HEK293 (cell line): ENCODE data around the gene OXA1L.

Experiments used
- CTCF ChIA-PET: fragments of 350-600 bp; formaldehyde crosslinking; extraction: SDS; loops from one replicate; lab custom pipeline; 2021; ENCODE audit warnings: antibody characterized with exemption; lab: Yijun Ruan, JAX
- POLR2A ChIA-PET: fragments of 300-600 bp; formaldehyde crosslinking; extraction: SDS; loops from one replicate; lab custom pipeline; 2020; ENCODE audit warnings: antibody characterized with exemption, inconsistent platforms; lab: Yijun Ruan, JAX
- H3K27ac ChIP-seq: fragments of 200-500 bp; sonication (Bioruptor generic); 2 replicates; pipeline ENCODE4 v1.5.1; 2014; ENCODE audit warnings: low read depth, low read length, control low read depth, inconsistent platforms; ENCODE audit errors: extremely low read depth
- H3K36me3 ChIP-seq, 2 experiments: fragments of 200-500 bp in 1 of 2; sonication (Bioruptor generic) in 1 of 2; 1 replicate in 1 of 2; 2 replicates in 1 of 2; pipeline ENCODE4 v1.5.1; 2014 to 2017; ENCODE audit warnings: inconsistent platforms in 2 of 2, low read length in 2 of 2; ENCODE audit not compliant: control insufficient read depth in 2 of 2, insufficient read depth in 1 of 2
- H3K4me1 ChIP-seq: fragments of 200-500 bp; sonication (Bioruptor generic); 2 replicates; pipeline ENCODE4 v1.5.1; 2014; ENCODE audit warnings: mild to moderate bottlenecking, low read length, inconsistent platforms; ENCODE audit not compliant: control insufficient read depth, insufficient read depth
- H3K4me3 ChIP-seq: 2 replicates; pipeline ENCODE4 v1.5.1; 2011; ENCODE audit warnings: low read depth, mild to moderate bottlenecking, control low read depth, low read length, moderate library complexity
- H3K9me3 ChIP-seq: fragments of 200-500 bp; sonication (Bioruptor generic); 2 replicates; pipeline ENCODE4 v1.5.1; 2014; ENCODE audit warnings: low read depth, low read length, inconsistent platforms; ENCODE audit not compliant: control insufficient read depth, insufficient read depth
- EGR2 ChIP-seq: fragments of 450-650 bp; formaldehyde crosslinking; IDR thresholded peaks from 2 replicates; pipeline ENCODE4 v1.5.1; 2016; ENCODE audit warnings: low read depth, missing biosample characterization, missing genetic modification characterization
- HOXC10 ChIP-seq: sonication (generic); formaldehyde crosslinking; IDR thresholded peaks from 2 replicates; pipeline ENCODE4 v1.8.1; 2023; ENCODE audit warnings: mild to moderate bottlenecking, missing genetic modification reagents
- IKZF3 ChIP-seq: fragments of 450-650 bp; IDR thresholded peaks from 2 replicates; pipeline ENCODE4 v1.5.0; 2018; ENCODE audit warnings: missing biosample characterization, mild to moderate bottlenecking, missing genetic modification characterization, moderate library complexity
- KLF10 ChIP-seq: fragments of 450-650 bp; IDR thresholded peaks from 2 replicates; pipeline ENCODE4 v1.5.1; 2018; ENCODE audit warnings: missing biosample characterization, mild to moderate bottlenecking, missing genetic modification characterization
- KLF8 ChIP-seq: fragments of 450-650 bp; formaldehyde crosslinking; IDR thresholded peaks from 2 replicates; pipeline ENCODE4 v1.5.1; 2016; ENCODE audit warnings: missing biosample characterization, missing genetic modification characterization
- MYNN ChIP-seq: fragments of 450-650 bp; formaldehyde crosslinking; IDR thresholded peaks from 2 replicates; pipeline ENCODE4 v1.5.1; 2016; ENCODE audit warnings: missing biosample characterization, missing genetic modification characterization, borderline replicate concordance
- SCRT1 ChIP-seq: fragments of 450-650 bp; formaldehyde crosslinking; IDR thresholded peaks from 2 replicates; pipeline ENCODE4 v1.5.1; 2016; ENCODE audit warnings: missing biosample characterization, missing genetic modification characterization, borderline replicate concordance
- ZFHX2 ChIP-seq: fragments of 450-650 bp; formaldehyde crosslinking; conservative IDR thresholded peaks from 2 replicates; pipeline ENCODE4 v1.5.1; 2016; ENCODE audit warnings: missing biosample characterization, missing genetic modification characterization
- ZFP41 ChIP-seq: fragments of 450-650 bp; formaldehyde crosslinking; IDR thresholded peaks from 2 replicates; pipeline ENCODE4 v1.5.1; 2016; ENCODE audit warnings: missing biosample characterization, missing genetic modification characterization, borderline replicate concordance
- ZNF132 ChIP-seq: fragments of 450-650 bp; formaldehyde crosslinking; IDR thresholded peaks from 2 replicates; pipeline ENCODE4 v1.5.1; 2017; ENCODE audit warnings: missing biosample characterization, missing genetic modification characterization, borderline replicate concordance
- ZNF202 ChIP-seq: fragments of 450-650 bp; formaldehyde crosslinking; IDR thresholded peaks from 2 replicates; pipeline ENCODE4 v1.5.1; 2016; ENCODE audit warnings: missing biosample characterization, missing genetic modification characterization, borderline replicate concordance
- ZNF23 ChIP-seq: fragments of 450-650 bp; formaldehyde crosslinking; IDR thresholded peaks from 2 replicates; pipeline ENCODE4 v1.5.1; 2016; ENCODE audit warnings: missing biosample characterization, missing genetic modification characterization, borderline replicate concordance
- ZNF302 ChIP-seq: fragments of 450-650 bp; formaldehyde crosslinking; IDR thresholded peaks from 2 replicates; pipeline ENCODE4 v1.5.1; 2016; ENCODE audit warnings: missing biosample characterization, missing genetic modification characterization, low read depth
- ZNF335 ChIP-seq: fragments of 450-650 bp; formaldehyde crosslinking; conservative IDR thresholded peaks from 2 replicates; pipeline ENCODE4 v1.5.1; 2016; ENCODE audit warnings: missing biosample characterization, missing genetic modification characterization
- ZNF341 ChIP-seq: fragments of 450-650 bp; formaldehyde crosslinking; IDR thresholded peaks from 2 replicates; pipeline ENCODE4; 2016; ENCODE audit warnings: low read depth, missing biosample characterization, missing genetic modification characterization
- ZNF354C ChIP-seq: fragments of 450-650 bp; formaldehyde crosslinking; IDR thresholded peaks from 2 replicates; pipeline ENCODE4 v1.5.1; 2016; ENCODE audit warnings: missing biosample characterization, missing genetic modification characterization, low read depth, borderline replicate concordance
- ZNF404 ChIP-seq: fragments of 450-650 bp; formaldehyde crosslinking; IDR thresholded peaks from 2 replicates; pipeline ENCODE4 v1.5.1; 2017; ENCODE audit warnings: missing biosample characterization, missing genetic modification characterization
- ZNF473 ChIP-seq: fragments of 450-650 bp; formaldehyde crosslinking; IDR thresholded peaks from 2 replicates; pipeline ENCODE4 v1.5.1; 2017; ENCODE audit warnings: missing biosample characterization, missing genetic modification characterization
- ZNF776 ChIP-seq: fragments of 450-650 bp; formaldehyde crosslinking; IDR thresholded peaks from 2 replicates; pipeline ENCODE4 v1.5.0; 2017; ENCODE audit warnings: missing biosample characterization, missing genetic modification characterization, borderline replicate concordance
- ZNF843 ChIP-seq: fragments of 450-650 bp; formaldehyde crosslinking; IDR thresholded peaks from 2 replicates; pipeline ENCODE4 v1.5.1; 2016; ENCODE audit warnings: missing biosample characterization, missing genetic modification characterization
- ZSCAN23 ChIP-seq: fragments of 450-650 bp; formaldehyde crosslinking; IDR thresholded peaks from 2 replicates; pipeline ENCODE4 v1.5.1; 2016; ENCODE audit warnings: missing biosample characterization, missing genetic modification characterization
- TF ChIP-seq, protein P1 (sequence below): fragments of 450-650 bp; formaldehyde crosslinking; conservative IDR thresholded peaks from 2 replicates; pipeline ENCODE4 v1.5.1; 2016; ENCODE audit warnings: low read depth, missing biosample characterization, missing genetic modification characterization
- TF ChIP-seq, protein P2 (sequence below): fragments of 450-650 bp; IDR thresholded peaks from 2 replicates; pipeline ENCODE4 v1.5.1; 2018; ENCODE audit warnings: missing biosample characterization, mild to moderate bottlenecking, missing genetic modification characterization
- TF ChIP-seq, protein P3 (sequence below): fragments of 450-650 bp; formaldehyde crosslinking; IDR thresholded peaks from 2 replicates; pipeline ENCODE4 v1.5.1; 2017; ENCODE audit warnings: missing biosample characterization, mild to moderate bottlenecking, missing genetic modification characterization, moderate library complexity
- TF ChIP-seq, protein P4 (sequence below): fragments of 450-650 bp; formaldehyde crosslinking; conservative IDR thresholded peaks from 2 replicates; pipeline ENCODE4 v1.5.1; 2016; ENCODE audit warnings: low read depth, missing biosample characterization, missing genetic modification characterization

The OXA1L gene

DNA sequence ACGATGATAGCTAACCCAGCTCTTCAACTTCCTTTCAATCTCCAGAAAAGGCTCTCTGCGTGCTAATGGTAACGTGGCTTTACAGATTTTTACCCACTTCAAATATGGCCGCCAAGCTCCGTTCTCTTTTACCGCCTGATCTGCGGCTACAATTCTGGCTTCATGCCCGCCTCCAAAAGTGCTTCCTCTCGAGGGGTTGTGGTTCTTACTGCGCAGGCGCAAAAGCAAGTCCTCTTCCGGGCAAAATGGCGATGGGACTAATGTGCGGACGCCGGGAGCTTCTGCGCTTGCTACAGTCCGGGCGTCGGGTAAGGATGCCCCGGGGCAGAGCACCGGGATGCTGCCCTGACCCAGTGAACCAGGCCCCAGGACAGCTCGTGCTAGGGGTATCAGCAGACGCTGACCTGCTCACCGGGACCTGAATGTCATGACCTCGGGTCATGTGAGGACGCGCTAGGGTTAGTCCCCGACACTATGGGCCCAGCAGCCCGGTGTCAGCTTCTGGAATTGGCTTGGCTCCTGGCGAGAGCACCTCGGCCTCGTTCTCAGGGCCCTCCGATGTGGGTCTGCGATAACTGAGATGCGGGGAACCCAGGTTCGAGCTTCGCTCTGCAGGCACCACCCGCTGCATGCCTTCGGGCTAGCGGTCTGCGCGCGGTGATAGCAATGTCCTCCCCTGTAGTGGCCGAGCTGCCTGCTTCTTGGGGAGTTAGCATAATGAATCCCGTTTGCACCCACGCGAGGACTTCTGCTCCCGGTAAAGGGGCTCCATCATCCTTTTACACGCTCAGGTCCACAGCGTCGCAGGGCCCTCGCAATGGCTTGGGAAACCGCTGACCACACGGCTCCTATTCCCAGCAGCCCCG is at the start of gene OXA1L:
Gene OXA1L (plus strand): TSS at position 232 of the 866 bp plus-strand sequence. CDS start 14 bp downstream, at position 246.
- POLR2A ChIA-PET: interaction anchor here (0.5 to 2.0 kb wide), 23 partner anchors 9 to 1461 kb away, joined by 3 to 7 read pairs (median 4); partner anchors contain the start of genes DAD1, LRP10 and SLC7A7
- no peaks in the 10 kb centered on the region for H3K9me3 ChIP-seq
- CTCF ChIA-PET: interaction anchor here (0.6 to 3.1 kb wide), 19 partner anchors 10 to 1575 kb away, joined by 3 to 23 read pairs (median 4); partner anchors contain the start of gene DAD1
- peak within 1 kb of the TSS; percentile 58 for H3K27ac ChIP-seq
- H3K4me3 ChIP-seq: peak within 1 kb of the TSS; percentile 94
- H3K36me3 ChIP-seq: peaks cover 32 to 38% of the 10 kb centered on the region in 2 experiments
- H3K4me1 ChIP-seq: no peaks in the 10 kb centered on the region; the same call in 1 of the 2 replicates
- TF ChIP-seq, protein P1, sequence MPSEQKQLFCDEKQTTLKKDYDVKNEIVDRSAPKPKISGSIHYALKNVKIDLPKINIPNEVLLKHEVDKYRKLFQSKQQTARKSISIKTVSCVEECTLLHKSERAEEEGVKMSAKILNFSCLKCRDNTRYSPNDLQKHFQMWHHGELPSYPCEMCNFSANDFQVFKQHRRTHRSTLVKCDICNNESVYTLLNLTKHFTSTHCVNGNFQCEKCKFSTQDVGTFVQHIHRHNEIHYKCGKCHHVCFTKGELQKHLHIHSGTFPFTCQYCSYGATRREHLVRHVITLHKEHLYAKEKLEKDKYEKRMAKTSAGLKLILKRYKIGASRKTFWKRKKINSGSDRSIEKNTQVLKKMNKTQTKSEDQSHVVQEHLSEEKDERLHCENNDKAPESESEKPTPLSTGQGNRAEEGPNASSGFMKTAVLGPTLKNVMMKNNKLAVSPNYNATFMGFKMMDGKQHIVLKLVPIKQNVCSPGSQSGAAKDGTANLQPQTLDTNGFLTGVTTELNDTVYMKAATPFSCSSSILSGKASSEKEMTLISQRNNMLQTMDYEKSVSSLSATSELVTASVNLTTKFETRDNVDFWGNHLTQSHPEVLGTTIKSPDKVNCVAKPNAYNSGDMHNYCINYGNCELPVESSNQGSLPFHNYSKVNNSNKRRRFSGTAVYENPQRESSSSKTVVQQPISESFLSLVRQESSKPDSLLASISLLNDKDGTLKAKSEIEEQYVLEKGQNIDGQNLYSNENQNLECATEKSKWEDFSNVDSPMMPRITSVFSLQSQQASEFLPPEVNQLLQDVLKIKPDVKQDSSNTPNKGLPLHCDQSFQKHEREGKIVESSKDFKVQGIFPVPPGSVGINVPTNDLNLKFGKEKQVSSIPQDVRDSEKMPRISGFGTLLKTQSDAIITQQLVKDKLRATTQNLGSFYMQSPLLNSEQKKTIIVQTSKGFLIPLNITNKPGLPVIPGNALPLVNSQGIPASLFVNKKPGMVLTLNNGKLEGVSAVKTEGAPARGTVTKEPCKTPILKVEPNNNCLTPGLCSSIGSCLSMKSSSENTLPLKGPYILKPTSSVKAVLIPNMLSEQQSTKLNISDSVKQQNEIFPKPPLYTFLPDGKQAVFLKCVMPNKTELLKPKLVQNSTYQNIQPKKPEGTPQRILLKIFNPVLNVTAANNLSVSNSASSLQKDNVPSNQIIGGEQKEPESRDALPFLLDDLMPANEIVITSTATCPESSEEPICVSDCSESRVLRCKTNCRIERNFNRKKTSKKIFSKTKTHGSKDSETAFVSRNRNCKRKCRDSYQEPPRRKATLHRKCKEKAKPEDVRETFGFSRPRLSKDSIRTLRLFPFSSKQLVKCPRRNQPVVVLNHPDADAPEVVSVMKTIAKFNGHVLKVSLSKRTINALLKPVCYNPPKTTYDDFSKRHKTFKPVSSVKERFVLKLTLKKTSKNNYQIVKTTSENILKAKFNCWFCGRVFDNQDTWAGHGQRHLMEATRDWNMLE: peak; percentile 86
- no peak for TF ChIP-seq ZNF776 (tag by site-specific recombination)
- TF ChIP-seq ZNF404 (tag by site-specific recombination): no peak
- no peak for TF ChIP-seq ZNF302 (tag by site-specific recombination)
- TF ChIP-seq ZNF473 (tag by site-specific recombination): no peak
- no peak for TF ChIP-seq IKZF3 (tag by site-specific recombination)
- TF ChIP-seq, protein P2, sequence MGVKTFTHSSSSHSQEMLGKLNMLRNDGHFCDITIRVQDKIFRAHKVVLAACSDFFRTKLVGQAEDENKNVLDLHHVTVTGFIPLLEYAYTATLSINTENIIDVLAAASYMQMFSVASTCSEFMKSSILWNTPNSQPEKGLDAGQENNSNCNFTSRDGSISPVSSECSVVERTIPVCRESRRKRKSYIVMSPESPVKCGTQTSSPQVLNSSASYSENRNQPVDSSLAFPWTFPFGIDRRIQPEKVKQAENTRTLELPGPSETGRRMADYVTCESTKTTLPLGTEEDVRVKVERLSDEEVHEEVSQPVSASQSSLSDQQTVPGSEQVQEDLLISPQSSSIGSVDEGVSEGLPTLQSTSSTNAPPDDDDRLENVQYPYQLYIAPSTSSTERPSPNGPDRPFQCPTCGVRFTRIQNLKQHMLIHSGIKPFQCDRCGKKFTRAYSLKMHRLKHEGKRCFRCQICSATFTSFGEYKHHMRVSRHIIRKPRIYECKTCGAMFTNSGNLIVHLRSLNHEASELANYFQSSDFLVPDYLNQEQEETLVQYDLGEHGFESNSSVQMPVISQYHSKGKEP (tag by site-specific recombination): no peak
- TF ChIP-seq ZNF202 (tag by site-specific recombination): no peak
- TF ChIP-seq ZNF23 (tag by site-specific recombination): no peak
- TF ChIP-seq, protein P3, sequence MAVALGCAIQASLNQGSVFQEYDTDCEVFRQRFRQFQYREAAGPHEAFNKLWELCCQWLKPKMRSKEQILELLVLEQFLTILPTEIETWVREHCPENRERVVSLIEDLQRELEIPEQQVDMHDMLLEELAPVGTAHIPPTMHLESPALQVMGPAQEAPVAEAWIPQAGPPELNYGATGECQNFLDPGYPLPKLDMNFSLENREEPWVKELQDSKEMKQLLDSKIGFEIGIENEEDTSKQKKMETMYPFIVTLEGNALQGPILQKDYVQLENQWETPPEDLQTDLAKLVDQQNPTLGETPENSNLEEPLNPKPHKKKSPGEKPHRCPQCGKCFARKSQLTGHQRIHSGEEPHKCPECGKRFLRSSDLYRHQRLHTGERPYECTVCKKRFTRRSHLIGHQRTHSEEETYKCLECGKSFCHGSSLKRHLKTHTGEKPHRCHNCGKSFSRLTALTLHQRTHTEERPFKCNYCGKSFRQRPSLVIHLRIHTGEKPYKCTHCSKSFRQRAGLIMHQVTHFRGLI: no peak
- TF ChIP-seq ZSCAN23 (tag by site-specific recombination): no peak
- TF ChIP-seq, protein P4, sequence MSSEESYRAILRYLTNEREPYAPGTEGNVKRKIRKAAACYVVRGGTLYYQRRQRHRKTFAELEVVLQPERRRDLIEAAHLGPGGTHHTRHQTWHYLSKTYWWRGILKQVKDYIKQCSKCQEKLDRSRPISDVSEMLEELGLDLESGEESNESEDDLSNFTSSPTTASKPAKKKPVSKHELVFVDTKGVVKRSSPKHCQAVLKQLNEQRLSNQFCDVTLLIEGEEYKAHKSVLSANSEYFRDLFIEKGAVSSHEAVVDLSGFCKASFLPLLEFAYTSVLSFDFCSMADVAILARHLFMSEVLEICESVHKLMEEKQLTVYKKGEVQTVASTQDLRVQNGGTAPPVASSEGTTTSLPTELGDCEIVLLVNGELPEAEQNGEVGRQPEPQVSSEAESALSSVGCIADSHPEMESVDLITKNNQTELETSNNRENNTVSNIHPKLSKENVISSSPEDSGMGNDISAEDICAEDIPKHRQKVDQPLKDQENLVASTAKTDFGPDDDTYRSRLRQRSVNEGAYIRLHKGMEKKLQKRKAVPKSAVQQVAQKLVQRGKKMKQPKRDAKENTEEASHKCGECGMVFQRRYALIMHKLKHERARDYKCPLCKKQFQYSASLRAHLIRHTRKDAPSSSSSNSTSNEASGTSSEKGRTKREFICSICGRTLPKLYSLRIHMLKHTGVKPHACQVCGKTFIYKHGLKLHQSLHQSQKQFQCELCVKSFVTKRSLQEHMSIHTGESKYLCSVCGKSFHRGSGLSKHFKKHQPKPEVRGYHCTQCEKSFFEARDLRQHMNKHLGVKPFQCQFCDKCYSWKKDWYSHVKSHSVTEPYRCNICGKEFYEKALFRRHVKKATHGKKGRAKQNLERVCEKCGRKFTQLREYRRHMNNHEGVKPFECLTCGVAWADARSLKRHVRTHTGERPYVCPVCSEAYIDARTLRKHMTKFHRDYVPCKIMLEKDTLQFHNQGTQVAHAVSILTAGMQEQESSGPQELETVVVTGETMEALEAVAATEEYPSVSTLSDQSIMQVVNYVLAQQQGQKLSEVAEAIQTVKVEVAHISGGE (tag by site-specific recombination): peak; percentile 87
- 0 out of 2 replicates have a peak, but pooled peaks have one; percentile 19 for TF ChIP-seq KLF8
- TF ChIP-seq ZFHX2 (tag by site-specific recombination): no peak
- no peak for TF ChIP-seq ZNF341 (tag by site-specific recombination)
- no peak for TF ChIP-seq ZNF132 (tag by site-specific recombination)
- no peak for TF ChIP-seq HOXC10 (CRISPR knock-in tag)
- TF ChIP-seq KLF10: no peak
- no peak for TF ChIP-seq ZFP41
- no peak for TF ChIP-seq EGR2 (tag by site-specific recombination)
- no peak for TF ChIP-seq ZNF354C (tag by site-specific recombination)
- TF ChIP-seq ZNF335 (tag by site-specific recombination): peak; percentile 76
- TF ChIP-seq SCRT1 (tag by site-specific recombination): no peak
- TF ChIP-seq MYNN (tag by site-specific recombination): no peak
- TF ChIP-seq ZNF843 (tag by site-specific recombination): no peak
